ENCODE measurements around the gene KRCC1. TPM values are rescaled to one million over a fixed set of nuclear protein-coding genes. Genes with fewer than 3 reads are reported as not detected.
"Not testable (repeated sequence)": the region's sequence is repeated elsewhere in the genome, so short reads cannot be mapped to it uniquely, and the experiment has no call there.

The KRCC1 gene
- polyA plus RNA-seq, 4 donors, result 49.4 to 63.1 (median 61.2) TPM

GRCh38 chr2:88048541-88048940, 7.0 kb downstream of the KRCC1 start:
- DNase-seq (ENCODE audit: low read depth in 4 of 4, low spot score in 3 of 4), result no peak

GRCh38 chr2:88045561-88045960, 10.0 kb downstream of the KRCC1 start:
- DNase-seq (ENCODE audit: low read depth in 4 of 4, low spot score in 3 of 4), result not testable (repeated sequence)

- DNase-seq (ENCODE audit: low read depth in 4 of 4, low spot score in 3 of 4), result no peak
Observed at GRCh38 chr2:88042476-88042875, 13.1 kb downstream of the KRCC1 start.

GRCh38 chr2:88038263-88039105, 17.1 kb downstream of the KRCC1 start:
- DNase-seq (ENCODE audit: low read depth in 4 of 4, low spot score in 3 of 4), result no peak

GRCh38 chr2:88036606-88037005, 19.0 kb downstream of the KRCC1 start:
- no peak for DNase-seq (ENCODE audit: low read depth in 4 of 4, low spot score in 3 of 4)

- no peak for DNase-seq (ENCODE audit: low read depth in 4 of 4, low spot score in 3 of 4)
Observed at GRCh38 chr2:88036182-88036581, 19.4 kb downstream of the KRCC1 start.

- DNase-seq (ENCODE audit: low read depth in 4 of 4, low spot score in 3 of 4), result no peak
Observed at GRCh38 chr2:88032070-88032702, 23.4 kb downstream of the KRCC1 start.

- no peak for DNase-seq (ENCODE audit: low read depth in 4 of 4, low spot score in 3 of 4)
Observed at GRCh38 chr2:88028931-88029330, 26.7 kb downstream of the KRCC1 start.

GRCh38 chr2:88027697-88028389, 27.7 kb downstream of the KRCC1 start:
- DNase-seq (ENCODE audit: low read depth in 4 of 4, low spot score in 3 of 4), result no peak

- no peak for DNase-seq (ENCODE audit: low read depth in 4 of 4, low spot score in 3 of 4)
Observed at GRCh38 chr2:88024509-88024908, 31.1 kb downstream of the KRCC1 start.

GRCh38 chr2:88022669-88022921, 33.0 kb downstream of the KRCC1 start:
- DNase-seq (ENCODE audit: low read depth in 4 of 4, low spot score in 3 of 4), result no peak

GRCh38 chr2:88019985-88020384, 35.6 kb downstream of the KRCC1 start:
- no peak for DNase-seq (ENCODE audit: low read depth in 4 of 4, low spot score in 3 of 4)

- no peak for DNase-seq (ENCODE audit: low read depth in 4 of 4, low spot score in 3 of 4)
Observed at GRCh38 chr2:88018909-88019308, 36.7 kb downstream of the KRCC1 start.

GRCh38 chr2:88018077-88018805, 37.3 kb downstream of the KRCC1 start:
- not testable (repeated sequence) for DNase-seq (ENCODE audit: low read depth in 4 of 4, low spot score in 3 of 4)

GRCh38 chr2:88017780-88018038, 37.9 kb downstream of the KRCC1 start:
- not testable (repeated sequence) for DNase-seq (ENCODE audit: low read depth in 4 of 4, low spot score in 3 of 4)

- no peak for DNase-seq (ENCODE audit: low read depth in 4 of 4, low spot score in 3 of 4)
Observed at GRCh38 chr2:88016960-88017779, 38.4 kb downstream of the KRCC1 start.

- peak; percentile 63 to 80 (median 75) for DNase-seq (ENCODE audit: low read depth in 4 of 4, low spot score in 3 of 4)
Observed at GRCh38 chr2:88016086-88016959, 39.3 kb downstream of the KRCC1 start, which contains the start of gene RNU2-63P. Gene RNU2-63P, minus strand, starts transcription at chr2:88016547.

GRCh38 chr2:88011011-88011410, 44.6 kb downstream of the KRCC1 start:
- no peak for DNase-seq (ENCODE audit: low read depth in 4 of 4, low spot score in 3 of 4)

GRCh38 chr2:88010136-88010535, 45.4 kb downstream of the KRCC1 start:
- no peak for DNase-seq (ENCODE audit: low read depth in 4 of 4, low spot score in 3 of 4)

All from right renal pelvis (tissue), 4 donors.